Liver (tissue), 9 donors: Measurements from ENCODE around the gene C12orf76. TPM values are rescaled to one million over a fixed set of nuclear protein-coding genes. Genes with fewer than 3 reads are reported as not detected.

Source experiments
- DNase-seq: peaks from one replicate; pipeline ENCODE4 v3.0.0-alpha.2; 2017; ENCODE audit warnings: low spot score
- H3K27ac ChIP-seq, 2 donors: one replicate each; pipeline ENCODE4 v1.7.0; 2013; ENCODE audit warnings: inconsistent platforms in 2 of 2, low read length in 2 of 2, control low read depth in 1 of 2, low read depth in 1 of 2, mild to moderate bottlenecking in 1 of 2
- H3K27me3 ChIP-seq, 4 donors: one replicate each; pipeline versions ENCODE4 v1.6.1 to v1.7.0; 2013; ENCODE audit warnings: low read length in 3 of 4, inconsistent platforms in 1 of 4, mild to moderate bottlenecking in 1 of 4, moderate library complexity in 1 of 4; ENCODE audit not compliant: control insufficient read depth in 4 of 4, insufficient read depth in 4 of 4
- H3K36me3 ChIP-seq, 4 donors: one replicate each; pipeline versions ENCODE4 v1.6.1 to v1.7.0; 2013; ENCODE audit warnings: low read length in 3 of 4, mild to moderate bottlenecking in 3 of 4, low read depth in 1 of 4, moderate library complexity in 1 of 4; ENCODE audit not compliant: control insufficient read depth in 4 of 4, insufficient read depth in 3 of 4
- H3K4me1 ChIP-seq, 4 donors: one replicate each; pipeline versions ENCODE4 v1.6.1 to v1.7.0; 2013; ENCODE audit warnings: low read length in 3 of 4, mild to moderate bottlenecking in 3 of 4, moderate library complexity in 1 of 4; ENCODE audit not compliant: control insufficient read depth in 4 of 4, insufficient read depth in 4 of 4
- H3K4me3 ChIP-seq, 3 donors: one replicate each; pipeline versions ENCODE4 v1.6.1 to v1.7.0; 2013; ENCODE audit warnings: low read length in 3 of 3, control low read depth in 1 of 3, low read depth in 1 of 3, mild to moderate bottlenecking in 1 of 3
- H3K9ac ChIP-seq, 2 donors: one replicate each; pipeline ENCODE4 v1.7.0; 2013; ENCODE audit warnings: low read length in 2 of 2, mild to moderate bottlenecking in 2 of 2, moderate library complexity in 2 of 2, control low read depth in 1 of 2, low read depth in 1 of 2
- H3K9me3 ChIP-seq, 4 donors: one replicate each; pipeline versions ENCODE4 v1.6.1 to v1.7.0; 2013; ENCODE audit warnings: low read length in 3 of 4; ENCODE audit not compliant: control insufficient read depth in 4 of 4
- EGR1 ChIP-seq, 2 donors: IDR thresholded peaks; 2 replicates each; pipeline ENCODE4 v1.6.1; 2016 to 2018; ENCODE audit warnings: antibody characterized with exemption in 2 of 2, low read depth in 2 of 2
- FOXA1 ChIP-seq: IDR thresholded peaks from 2 replicates; pipeline ENCODE4 v1.6.1; 2016; ENCODE audit warnings: antibody characterized with exemption
- FOXA2 ChIP-seq: IDR thresholded peaks from 2 replicates; pipeline ENCODE4 v1.6.1; 2016; ENCODE audit warnings: antibody characterized with exemption
- GABPA ChIP-seq, 2 donors: IDR thresholded peaks in 1 of 2; conservative IDR thresholded peaks in 1 of 2; 2 replicates each; pipeline ENCODE4 v1.6.1; 2016; ENCODE audit warnings: antibody characterized with exemption in 2 of 2, mild to moderate bottlenecking in 1 of 2, moderate library complexity in 1 of 2
- HNF4A ChIP-seq, 2 donors: conservative IDR thresholded peaks; 2 replicates each; pipeline ENCODE4 v1.6.1; 2016; ENCODE audit warnings: antibody characterized with exemption in 2 of 2, mild to moderate bottlenecking in 2 of 2
- HNF4G ChIP-seq: IDR thresholded peaks from 2 replicates; pipeline ENCODE4 v1.6.1; 2016; ENCODE audit warnings: antibody characterized with exemption
- JUND ChIP-seq, 2 donors: IDR thresholded peaks; 2 replicates each; pipeline ENCODE4 v1.6.1; 2016; ENCODE audit warnings: antibody characterized with exemption in 2 of 2
- NR2F2 ChIP-seq: IDR thresholded peaks from 2 replicates; pipeline ENCODE4 v1.6.1; 2016; ENCODE audit warnings: antibody characterized with exemption
- RAD21 ChIP-seq, 2 donors: IDR thresholded peaks; 2 replicates each; pipeline ENCODE4 v1.6.1; 2016; ENCODE audit warnings: antibody characterized with exemption in 2 of 2, mild to moderate bottlenecking in 2 of 2
- RXRA ChIP-seq, 2 donors: IDR thresholded peaks; 2 replicates each; pipeline ENCODE4 v1.6.1; 2017 to 2018; ENCODE audit warnings: antibody characterized with exemption in 2 of 2, mild to moderate bottlenecking in 1 of 2
- SP1 ChIP-seq: IDR thresholded peaks from 2 replicates; pipeline ENCODE4 v1.6.1; 2018; ENCODE audit warnings: antibody characterized with exemption, mild to moderate bottlenecking
- TAF1 ChIP-seq: conservative IDR thresholded peaks from 2 replicates; pipeline ENCODE4 v1.6.1; 2016; ENCODE audit warnings: antibody characterized with exemption, mild to moderate bottlenecking
- YY1 ChIP-seq: IDR thresholded peaks from 2 replicates; pipeline ENCODE4 v1.6.1; 2016; ENCODE audit warnings: antibody characterized with exemption, mild to moderate bottlenecking
- WGBS: extraction: QIAGEN DNeasy Blood & Tissue Kit; methylation state at CpG from one replicate; pipeline ENCODE4 v1.1.7; 2013; 5-methylcytosine and 5-hydroxymethylcytosine counted together
- polyA plus RNA-seq, 2 donors: library from polyadenylated mRNA; stranded (reverse) in 1 of 2; unstranded in 1 of 2; fragments of 200-250 nt in 1 of 2; fragments of >200 nt in 1 of 2; fragmentation: Nextera tagmentation in 1 of 2; extraction: Ambion mirVana in 1 of 2; gene quantifications; one replicate each; pipeline versions ENCODE4 v1.2.1 to v1.2.3, GENCODE V29; 2013 to 2015
- total RNA-seq, 2 donors: library from RNA; depleted of rRNA; stranded (reverse); fragments of >200 nt; gene quantifications; one replicate each; pipeline ENCODE4 v1.2.3, GENCODE V29; 2014
- TF ChIP-seq, protein P1 (sequence below): IDR thresholded peaks from 2 replicates; pipeline ENCODE4 v1.6.1; 2016; ENCODE audit warnings: antibody characterized with exemption
- TF ChIP-seq, protein P2 (sequence below): fragments of 150-350 bp; IDR thresholded peaks from 2 replicates; pipeline ENCODE4 v1.5.1; 2017; ENCODE audit warnings: improper control_type of control experiment, low read depth, low read length; ENCODE audit not compliant: missing input control
- TF ChIP-seq, protein P3 (sequence below): IDR thresholded peaks from 2 replicates; pipeline ENCODE4 v1.6.1; 2016; ENCODE audit warnings: antibody characterized with exemption
- TF ChIP-seq, protein P4 (sequence below): IDR thresholded peaks from 2 replicates; pipeline ENCODE4 v1.6.1; 2016; ENCODE audit warnings: antibody characterized with exemption, mild to moderate bottlenecking
- TF ChIP-seq, protein P5 (sequence below): IDR thresholded peaks from 2 replicates; pipeline ENCODE4 v1.6.1; 2016; ENCODE audit warnings: antibody characterized with exemption
- donor health status: healthy.
- donor health status: healthy.
- donor health status: healthy.
- donor health status: healthy.
- donor health status: healthy.

Gene C12orf76
- total and polyA plus RNA-seq, 4 donors = 5.6 to 22.4 (median 6.1) TPM

DNA sequence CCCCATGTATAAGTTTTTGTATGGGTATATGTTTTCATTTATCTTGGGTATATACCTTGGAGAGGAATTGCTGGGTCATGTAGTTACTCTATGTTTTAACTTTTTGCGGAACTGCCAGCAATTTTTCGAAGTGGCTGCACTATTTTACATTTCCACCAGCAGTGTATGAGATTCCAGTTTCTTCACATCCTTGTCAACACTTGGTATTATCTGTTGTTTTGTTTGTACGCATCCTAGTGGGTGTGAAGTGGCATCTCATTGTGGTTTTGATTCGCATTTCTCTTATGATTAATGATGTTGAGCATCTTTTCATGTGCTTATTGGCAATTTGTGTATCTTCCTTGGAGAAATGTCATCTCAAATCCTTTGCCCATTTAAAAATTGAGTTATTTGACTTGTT lies 42.2 kb downstream of the C12orf76 start:
- Histone ChIP-seq H3K27me3 (no peaks in the 10 kb centered on the region), H3K36me3 (peaks cover 0 to 4% (median 0%) of the 10 kb centered on the region in 4 donors), H3K9me3 (no peaks in the 10 kb centered on the region), H3K9ac (no peak overlapping the region), H3K4me1 (peaks cover 0 to 17% (median 7%) of the 10 kb centered on the region in 4 donors), H3K4me3 (no peak overlapping the region), H3K27ac (no peak overlapping the region)
- DNase-seq = no peak
- TF ChIP-seq GABPA (IDR thresholded peaks at IDR 0.05 in 1 of 2, conservative IDR thresholded peaks at IDR 0.05 in 1 of 2) (no peak), RAD21 (IDR thresholded peaks at IDR 0.05) (no peak)
- WGBS = 97% methylated on average over 4 of the region's 4 CpGs

DNA sequence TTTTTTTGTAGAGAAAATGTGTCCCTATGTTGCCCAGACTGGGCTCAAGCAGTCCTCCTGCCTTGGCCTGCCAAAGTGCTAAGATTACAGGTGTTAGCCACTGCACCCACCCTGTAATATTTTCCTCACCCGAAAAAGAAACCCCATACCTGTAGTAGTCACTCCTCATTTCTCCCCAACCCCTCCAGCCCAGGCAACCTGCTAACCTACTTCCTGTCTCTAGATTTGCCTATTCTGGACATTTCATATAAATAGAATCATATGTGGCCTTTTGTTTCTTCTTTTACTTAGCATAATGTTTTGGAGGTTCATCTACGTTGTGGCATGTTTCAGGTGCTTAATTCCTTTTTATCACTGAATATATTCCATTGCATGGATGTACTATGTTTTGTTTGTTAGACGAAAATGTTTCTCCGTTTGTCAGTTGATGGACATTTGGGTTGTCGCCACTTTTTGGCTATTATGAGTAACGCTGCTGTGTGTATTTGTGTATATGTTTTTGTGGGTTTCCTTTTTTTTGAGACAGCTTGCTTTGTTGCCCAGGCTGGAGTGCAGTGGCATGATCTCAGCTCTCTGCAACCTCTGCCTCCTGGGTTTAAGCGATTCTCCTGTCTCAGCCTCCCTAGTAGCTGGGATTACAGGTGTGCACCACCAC lies 42.9 kb downstream of the C12orf76 start:
- H3K4me1 ChIP-seq = peaks cover 0 to 11% (median 5%) of the 10 kb centered on the region in 4 donors
- 89% methylated on average over 7 of the region's 7 CpGs for WGBS

More for the DNA sequence above, 42.9 kb downstream of the C12orf76 start:
- no peaks in the 10 kb centered on the region for H3K27me3 ChIP-seq
- H3K9me3 ChIP-seq = no peaks in the 10 kb centered on the region
- peaks cover 0 to 4% (median 0%) of the 10 kb centered on the region in 4 donors for H3K36me3 ChIP-seq
- H3K9ac ChIP-seq = no peak overlapping the region
- no peak overlapping the region for H3K4me3 ChIP-seq
- no peak for DNase-seq
- TF ChIP-seq EGR1 (IDR thresholded peaks at IDR 0.05; ENCODE audit: low read depth in 2 of 2) (no peak), HNF4A (conservative IDR thresholded peaks at IDR 0.05) (no peak), TAF1 (no peak), RAD21 (IDR thresholded peaks at IDR 0.05) (no peak), HNF4G (no peak), FOXA1 (no peak), GABPA (IDR thresholded peaks at IDR 0.05 in 1 of 2, conservative IDR thresholded peaks at IDR 0.05 in 1 of 2) (no peak), JUND (IDR thresholded peaks at IDR 0.05) (no peak), SP1 (no peak), YY1 (no peak), FOXA2 (no peak), NR2F2 (no peak), RXRA (IDR thresholded peaks at IDR 0.05) (no peak)
- TF ChIP-seq, protein P1, sequence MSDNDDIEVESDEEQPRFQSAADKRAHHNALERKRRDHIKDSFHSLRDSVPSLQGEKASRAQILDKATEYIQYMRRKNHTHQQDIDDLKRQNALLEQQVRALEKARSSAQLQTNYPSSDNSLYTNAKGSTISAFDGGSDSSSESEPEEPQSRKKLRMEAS = no peak
- TF ChIP-seq, protein P2, sequence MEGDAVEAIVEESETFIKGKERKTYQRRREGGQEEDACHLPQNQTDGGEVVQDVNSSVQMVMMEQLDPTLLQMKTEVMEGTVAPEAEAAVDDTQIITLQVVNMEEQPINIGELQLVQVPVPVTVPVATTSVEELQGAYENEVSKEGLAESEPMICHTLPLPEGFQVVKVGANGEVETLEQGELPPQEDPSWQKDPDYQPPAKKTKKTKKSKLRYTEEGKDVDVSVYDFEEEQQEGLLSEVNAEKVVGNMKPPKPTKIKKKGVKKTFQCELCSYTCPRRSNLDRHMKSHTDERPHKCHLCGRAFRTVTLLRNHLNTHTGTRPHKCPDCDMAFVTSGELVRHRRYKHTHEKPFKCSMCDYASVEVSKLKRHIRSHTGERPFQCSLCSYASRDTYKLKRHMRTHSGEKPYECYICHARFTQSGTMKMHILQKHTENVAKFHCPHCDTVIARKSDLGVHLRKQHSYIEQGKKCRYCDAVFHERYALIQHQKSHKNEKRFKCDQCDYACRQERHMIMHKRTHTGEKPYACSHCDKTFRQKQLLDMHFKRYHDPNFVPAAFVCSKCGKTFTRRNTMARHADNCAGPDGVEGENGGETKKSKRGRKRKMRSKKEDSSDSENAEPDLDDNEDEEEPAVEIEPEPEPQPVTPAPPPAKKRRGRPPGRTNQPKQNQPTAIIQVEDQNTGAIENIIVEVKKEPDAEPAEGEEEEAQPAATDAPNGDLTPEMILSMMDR = no peak
- TF ChIP-seq, protein P3, sequence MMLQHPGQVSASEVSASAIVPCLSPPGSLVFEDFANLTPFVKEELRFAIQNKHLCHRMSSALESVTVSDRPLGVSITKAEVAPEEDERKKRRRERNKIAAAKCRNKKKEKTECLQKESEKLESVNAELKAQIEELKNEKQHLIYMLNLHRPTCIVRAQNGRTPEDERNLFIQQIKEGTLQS = no peak
- TF ChIP-seq, protein P4, sequence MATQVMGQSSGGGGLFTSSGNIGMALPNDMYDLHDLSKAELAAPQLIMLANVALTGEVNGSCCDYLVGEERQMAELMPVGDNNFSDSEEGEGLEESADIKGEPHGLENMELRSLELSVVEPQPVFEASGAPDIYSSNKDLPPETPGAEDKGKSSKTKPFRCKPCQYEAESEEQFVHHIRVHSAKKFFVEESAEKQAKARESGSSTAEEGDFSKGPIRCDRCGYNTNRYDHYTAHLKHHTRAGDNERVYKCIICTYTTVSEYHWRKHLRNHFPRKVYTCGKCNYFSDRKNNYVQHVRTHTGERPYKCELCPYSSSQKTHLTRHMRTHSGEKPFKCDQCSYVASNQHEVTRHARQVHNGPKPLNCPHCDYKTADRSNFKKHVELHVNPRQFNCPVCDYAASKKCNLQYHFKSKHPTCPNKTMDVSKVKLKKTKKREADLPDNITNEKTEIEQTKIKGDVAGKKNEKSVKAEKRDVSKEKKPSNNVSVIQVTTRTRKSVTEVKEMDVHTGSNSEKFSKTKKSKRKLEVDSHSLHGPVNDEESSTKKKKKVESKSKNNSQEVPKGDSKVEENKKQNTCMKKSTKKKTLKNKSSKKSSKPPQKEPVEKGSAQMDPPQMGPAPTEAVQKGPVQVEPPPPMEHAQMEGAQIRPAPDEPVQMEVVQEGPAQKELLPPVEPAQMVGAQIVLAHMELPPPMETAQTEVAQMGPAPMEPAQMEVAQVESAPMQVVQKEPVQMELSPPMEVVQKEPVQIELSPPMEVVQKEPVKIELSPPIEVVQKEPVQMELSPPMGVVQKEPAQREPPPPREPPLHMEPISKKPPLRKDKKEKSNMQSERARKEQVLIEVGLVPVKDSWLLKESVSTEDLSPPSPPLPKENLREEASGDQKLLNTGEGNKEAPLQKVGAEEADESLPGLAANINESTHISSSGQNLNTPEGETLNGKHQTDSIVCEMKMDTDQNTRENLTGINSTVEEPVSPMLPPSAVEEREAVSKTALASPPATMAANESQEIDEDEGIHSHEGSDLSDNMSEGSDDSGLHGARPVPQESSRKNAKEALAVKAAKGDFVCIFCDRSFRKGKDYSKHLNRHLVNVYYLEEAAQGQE = no peak
- TF ChIP-seq, protein P5, sequence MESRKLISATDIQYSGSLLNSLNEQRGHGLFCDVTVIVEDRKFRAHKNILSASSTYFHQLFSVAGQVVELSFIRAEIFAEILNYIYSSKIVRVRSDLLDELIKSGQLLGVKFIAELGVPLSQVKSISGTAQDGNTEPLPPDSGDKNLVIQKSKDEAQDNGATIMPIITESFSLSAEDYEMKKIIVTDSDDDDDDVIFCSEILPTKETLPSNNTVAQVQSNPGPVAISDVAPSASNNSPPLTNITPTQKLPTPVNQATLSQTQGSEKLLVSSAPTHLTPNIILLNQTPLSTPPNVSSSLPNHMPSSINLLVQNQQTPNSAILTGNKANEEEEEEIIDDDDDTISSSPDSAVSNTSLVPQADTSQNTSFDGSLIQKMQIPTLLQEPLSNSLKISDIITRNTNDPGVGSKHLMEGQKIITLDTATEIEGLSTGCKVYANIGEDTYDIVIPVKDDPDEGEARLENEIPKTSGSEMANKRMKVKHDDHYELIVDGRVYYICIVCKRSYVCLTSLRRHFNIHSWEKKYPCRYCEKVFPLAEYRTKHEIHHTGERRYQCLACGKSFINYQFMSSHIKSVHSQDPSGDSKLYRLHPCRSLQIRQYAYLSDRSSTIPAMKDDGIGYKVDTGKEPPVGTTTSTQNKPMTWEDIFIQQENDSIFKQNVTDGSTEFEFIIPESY = no peak
- H3K27ac ChIP-seq = no peak overlapping the region
